ENCODE results near the gene CACNA2D4.

GRCh38 chr12:1857821-1858220 lies 60.6 kb downstream of the CACNA2D4 start:
- TF ChIP-seq EZH2 (IDR thresholded peaks at IDR 0.05; ENCODE audit: insufficient read depth, poor library complexity, severe bottlenecking) (no peak), EZH2phosphoT487 (IDR thresholded peaks at IDR 0.05; ENCODE audit: insufficient read depth, low read depth) (no peak)
